LNCaP clone FGC (cell line): ENCODE results near the gene VPS50.

Source experiments
- DNase-seq: peaks from one replicate; pipeline ENCODE4 v3.0.0-alpha.2; 2011; ENCODE audit warnings: low read depth
- H3K4me3 ChIP-seq: 2 replicates; pipeline ENCODE4 v1.5.1; 2011; ENCODE audit warnings: mild to moderate bottlenecking, low read depth, low read length, control low read depth
- TF ChIP-seq, protein P1 (sequence below): IDR thresholded peaks from 2 replicates; pipeline ENCODE4 v1.5.1; 2012; ENCODE audit warnings: mild to moderate bottlenecking; ENCODE audit not compliant: control insufficient read depth, insufficient read depth; ENCODE audit errors: extremely low read depth

VPS50 gene

DNA sequence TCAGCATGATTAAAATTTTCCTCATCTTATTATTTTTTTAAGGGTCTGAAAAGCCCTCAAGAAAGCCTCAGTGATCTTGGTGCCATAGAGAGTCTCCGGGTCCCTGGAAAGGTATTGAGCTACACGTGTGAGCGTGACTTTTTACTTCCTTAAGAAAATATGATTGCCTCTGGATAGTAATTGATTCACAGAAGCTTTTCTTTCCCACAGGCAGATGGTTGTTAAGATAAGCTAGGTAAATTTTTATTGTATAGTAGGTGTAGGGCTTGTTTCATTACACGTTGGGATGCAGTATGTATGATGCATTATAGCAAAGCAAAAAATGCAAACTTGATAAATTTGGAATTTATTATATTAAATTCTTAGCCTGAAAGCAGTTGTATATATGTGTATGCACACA, 7.7 kb downstream of the VPS50 start:
- TF ChIP-seq, protein P1, sequence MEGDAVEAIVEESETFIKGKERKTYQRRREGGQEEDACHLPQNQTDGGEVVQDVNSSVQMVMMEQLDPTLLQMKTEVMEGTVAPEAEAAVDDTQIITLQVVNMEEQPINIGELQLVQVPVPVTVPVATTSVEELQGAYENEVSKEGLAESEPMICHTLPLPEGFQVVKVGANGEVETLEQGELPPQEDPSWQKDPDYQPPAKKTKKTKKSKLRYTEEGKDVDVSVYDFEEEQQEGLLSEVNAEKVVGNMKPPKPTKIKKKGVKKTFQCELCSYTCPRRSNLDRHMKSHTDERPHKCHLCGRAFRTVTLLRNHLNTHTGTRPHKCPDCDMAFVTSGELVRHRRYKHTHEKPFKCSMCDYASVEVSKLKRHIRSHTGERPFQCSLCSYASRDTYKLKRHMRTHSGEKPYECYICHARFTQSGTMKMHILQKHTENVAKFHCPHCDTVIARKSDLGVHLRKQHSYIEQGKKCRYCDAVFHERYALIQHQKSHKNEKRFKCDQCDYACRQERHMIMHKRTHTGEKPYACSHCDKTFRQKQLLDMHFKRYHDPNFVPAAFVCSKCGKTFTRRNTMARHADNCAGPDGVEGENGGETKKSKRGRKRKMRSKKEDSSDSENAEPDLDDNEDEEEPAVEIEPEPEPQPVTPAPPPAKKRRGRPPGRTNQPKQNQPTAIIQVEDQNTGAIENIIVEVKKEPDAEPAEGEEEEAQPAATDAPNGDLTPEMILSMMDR = no peak

DNA sequence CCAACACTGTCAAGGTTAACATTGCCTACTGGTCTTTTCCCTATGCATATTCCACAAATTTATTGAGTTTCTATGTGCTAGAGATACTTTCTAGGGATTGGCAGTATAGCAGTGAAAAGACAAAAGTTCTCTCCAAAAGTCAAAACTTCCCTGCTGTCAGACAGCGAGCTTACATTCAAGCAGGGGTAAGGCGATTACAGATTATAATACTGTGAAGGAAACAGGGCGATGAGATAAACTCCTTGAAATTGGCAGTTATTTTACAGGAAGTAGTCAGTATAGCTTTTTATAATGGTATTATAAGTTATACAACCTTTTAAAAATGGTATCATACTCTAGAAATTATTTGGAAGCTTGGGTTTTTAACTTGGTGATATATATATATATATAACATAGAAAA, 9.9 kb downstream of the VPS50 start:
- DNase-seq = no peak
- no peak overlapping the region for H3K4me3 ChIP-seq
- TF ChIP-seq, protein P1 = no peak

More for the DNA sequence above, 7.7 kb downstream of the VPS50 start:
- H3K4me3 ChIP-seq = no peak overlapping the region
- no peak for DNase-seq

DNA sequence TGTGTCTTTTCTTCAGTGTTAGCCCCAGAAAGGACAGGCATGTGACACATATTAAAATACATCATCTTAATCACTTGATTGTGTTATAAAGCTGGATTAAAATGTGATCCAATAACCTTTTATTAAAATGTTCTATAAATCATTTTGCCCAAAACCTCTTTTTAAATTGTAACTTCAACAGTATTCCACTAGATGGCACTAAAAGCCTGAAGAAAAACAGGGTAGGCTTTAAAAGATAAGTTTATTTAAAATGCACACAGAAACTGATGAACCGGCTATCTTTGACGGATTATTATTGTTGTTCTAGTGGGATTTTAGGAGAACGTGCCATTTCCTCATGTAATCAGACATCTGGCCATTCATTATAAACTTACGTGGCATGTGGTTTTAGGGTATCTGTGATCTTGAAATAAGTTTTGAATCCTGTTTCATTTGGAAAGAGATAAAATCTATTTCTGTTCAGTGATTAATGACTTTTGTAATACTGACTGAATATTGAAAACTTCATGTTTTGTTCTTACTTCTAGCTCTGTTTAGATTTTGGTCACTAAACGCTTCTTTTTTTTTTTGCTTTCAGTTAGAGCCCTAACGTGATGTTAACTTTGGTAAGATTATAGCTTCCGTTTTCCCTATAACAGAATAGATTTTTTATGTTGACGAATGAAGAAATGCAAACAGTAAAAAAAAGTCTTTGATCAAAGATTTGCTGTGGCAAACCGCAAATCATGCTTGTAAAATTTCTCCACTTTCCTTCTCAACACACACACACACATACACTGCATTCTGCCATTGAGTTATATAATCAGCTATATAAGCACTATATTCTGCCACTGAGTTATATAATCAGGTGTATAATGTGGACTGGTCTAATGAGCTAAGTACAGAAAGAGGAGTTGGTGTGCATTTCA, 13.6 kb downstream of the VPS50 start:
- no peak for DNase-seq
- H3K4me3 ChIP-seq = no peak overlapping the region; the same call in 1 of the 2 replicates
- TF ChIP-seq, protein P1 = peak; percentile 53

DNA sequence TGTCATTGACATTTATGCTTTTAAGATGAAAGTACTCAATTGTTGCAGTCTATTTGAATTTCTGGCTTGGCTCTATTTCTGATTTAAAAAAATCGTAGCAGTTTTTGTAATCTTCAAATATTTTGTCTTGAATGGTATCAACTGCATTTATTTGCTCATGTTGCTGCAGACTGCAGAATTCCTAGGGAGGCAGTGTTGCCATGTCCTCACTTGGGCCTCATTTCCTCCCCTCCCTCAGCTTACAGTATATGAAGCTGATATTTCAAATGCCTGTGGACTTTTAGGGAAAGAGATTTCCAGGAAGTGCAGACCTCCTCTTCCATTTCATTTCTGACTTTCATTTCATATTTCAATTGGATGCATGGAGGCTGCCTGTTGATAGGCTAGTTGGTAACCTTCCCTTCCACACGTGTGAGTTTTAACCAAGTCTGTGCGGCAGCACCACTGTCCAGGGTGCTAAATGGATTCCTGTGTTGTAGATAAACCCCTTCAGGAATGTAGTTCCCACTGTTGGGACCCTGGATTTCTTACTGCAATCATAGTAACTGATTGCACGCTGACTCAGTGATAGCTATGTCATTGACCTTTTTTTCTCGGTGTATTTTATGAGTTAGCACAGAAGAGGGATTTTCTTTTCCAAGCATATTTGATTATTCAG, 17.5 kb downstream of the VPS50 start:
- no peak for DNase-seq
- H3K4me3 ChIP-seq = no peak overlapping the region
- TF ChIP-seq, protein P1 = no peak

DNA sequence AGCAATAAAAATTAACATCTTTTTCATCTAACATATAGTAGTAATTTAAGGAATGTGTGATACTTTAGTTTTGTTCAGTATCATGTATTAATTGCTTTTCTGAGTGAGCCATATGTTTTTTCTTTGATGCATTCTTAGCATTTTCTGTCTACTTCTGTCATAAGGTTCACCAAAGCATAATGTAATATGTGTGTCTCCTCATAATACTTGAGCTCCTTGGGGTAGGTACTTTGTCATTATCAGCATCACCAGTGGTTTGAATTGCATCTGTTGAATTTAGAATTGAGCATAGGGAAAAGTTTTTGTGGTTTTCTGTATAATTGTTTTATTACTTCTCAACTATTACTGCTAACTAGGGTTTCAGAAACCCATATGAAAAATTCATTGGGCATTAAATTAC, 26.5 kb downstream of the VPS50 start:
- DNase-seq = no peak
- TF ChIP-seq, protein P1 = no peak
- no peak overlapping the region for H3K4me3 ChIP-seq

DNA sequence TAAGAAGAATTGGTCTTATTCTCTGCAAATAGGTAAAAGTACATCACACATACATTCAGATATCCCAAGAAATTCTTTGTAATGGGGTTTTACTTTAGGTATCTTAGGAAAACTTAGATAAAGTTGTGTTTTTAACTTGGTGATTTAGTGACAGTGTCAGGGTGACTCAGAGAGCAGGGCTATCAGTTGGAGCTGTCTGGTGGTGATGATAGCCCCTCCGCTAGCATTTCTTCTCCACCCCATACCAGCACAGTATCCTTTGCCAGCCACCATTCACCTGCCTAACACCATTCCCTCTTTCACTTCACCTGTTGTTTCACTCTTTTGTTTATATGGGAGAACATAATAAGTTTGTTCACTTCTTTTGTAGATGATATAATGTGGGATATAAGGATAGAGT, 30.4 kb downstream of the VPS50 start:
- TF ChIP-seq, protein P1 = no peak

More for the DNA sequence above, 30.4 kb downstream of the VPS50 start:
- H3K4me3 ChIP-seq = no peak overlapping the region
- DNase-seq = no peak
